Measurements from ENCODE around the gene EFNA1. TPM values are rescaled to one million over a fixed set of nuclear protein-coding genes. Genes with fewer than 3 reads are reported as not detected.

EFNA1 gene
- total and polyA plus RNA-seq, 2 of the 13 experiments (the other 11 are each of a cell fraction or from before 2014, with no cell fraction given), result 81.8 to 874 TPM

DNA sequence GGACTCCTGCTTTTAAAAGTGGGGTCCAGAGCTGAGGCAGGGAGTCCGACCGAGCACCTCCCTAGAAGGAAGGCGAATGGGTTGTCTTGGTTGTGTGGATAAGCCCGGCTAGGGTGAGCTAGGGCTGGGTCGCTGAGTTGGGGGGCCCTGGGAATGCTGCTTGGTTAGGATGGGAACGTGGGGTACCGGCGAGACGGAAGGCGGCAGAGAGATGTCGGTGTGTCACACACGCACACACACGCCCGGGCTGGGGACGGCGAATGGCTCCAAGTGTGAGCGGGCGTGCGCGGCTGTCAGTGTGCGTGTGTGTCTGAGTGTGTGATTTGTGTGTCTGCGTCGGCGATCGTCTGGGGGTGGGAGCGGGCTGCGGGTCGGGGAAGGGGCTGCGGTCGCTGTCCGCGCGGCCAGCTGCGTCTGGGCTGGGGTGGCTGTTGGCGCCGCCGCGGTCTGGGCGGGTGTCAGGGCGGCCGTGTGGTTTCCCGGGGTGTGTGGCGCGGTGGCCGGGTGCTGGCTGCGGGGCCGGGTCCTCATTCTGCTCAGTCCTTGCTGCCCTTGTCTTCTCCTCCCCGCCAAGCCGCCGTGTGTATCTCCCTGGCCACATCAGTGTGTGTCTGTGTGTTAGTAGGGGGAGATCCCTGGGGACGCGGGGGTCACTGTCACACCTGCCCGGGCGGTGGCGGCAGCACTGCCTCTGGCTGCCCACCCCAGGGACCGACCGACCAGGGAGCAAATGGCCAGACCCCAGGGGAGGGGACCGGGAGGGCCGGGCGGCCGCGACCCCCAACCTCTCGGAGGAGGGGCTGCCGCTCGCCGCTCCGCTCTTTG lies 48.0 kb upstream of the EFNA1 start (continued):
- TF ChIP-seq, protein P1, sequence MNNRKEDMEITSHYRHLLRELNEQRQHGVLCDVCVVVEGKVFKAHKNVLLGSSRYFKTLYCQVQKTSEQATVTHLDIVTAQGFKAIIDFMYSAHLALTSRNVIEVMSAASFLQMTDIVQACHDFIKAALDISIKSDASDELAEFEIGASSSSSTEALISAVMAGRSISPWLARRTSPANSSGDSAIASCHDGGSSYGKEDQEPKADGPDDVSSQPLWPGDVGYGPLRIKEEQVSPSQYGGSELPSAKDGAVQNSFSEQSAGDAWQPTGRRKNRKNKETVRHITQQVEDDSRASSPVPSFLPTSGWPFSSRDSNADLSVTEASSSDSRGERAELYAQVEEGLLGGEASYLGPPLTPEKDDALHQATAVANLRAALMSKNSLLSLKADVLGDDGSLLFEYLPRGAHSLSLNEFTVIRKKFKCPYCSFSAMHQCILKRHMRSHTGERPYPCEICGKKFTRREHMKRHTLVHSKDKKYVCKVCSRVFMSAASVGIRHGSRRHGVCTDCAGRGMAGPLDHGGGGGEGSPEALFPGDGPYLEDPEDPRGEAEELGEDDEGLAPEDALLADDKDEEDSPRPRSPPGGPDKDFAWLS (CRISPR knock-in tag; IDR thresholded peaks at IDR 0.05; ENCODE audit: borderline replicate concordance), result no peak

DNA sequence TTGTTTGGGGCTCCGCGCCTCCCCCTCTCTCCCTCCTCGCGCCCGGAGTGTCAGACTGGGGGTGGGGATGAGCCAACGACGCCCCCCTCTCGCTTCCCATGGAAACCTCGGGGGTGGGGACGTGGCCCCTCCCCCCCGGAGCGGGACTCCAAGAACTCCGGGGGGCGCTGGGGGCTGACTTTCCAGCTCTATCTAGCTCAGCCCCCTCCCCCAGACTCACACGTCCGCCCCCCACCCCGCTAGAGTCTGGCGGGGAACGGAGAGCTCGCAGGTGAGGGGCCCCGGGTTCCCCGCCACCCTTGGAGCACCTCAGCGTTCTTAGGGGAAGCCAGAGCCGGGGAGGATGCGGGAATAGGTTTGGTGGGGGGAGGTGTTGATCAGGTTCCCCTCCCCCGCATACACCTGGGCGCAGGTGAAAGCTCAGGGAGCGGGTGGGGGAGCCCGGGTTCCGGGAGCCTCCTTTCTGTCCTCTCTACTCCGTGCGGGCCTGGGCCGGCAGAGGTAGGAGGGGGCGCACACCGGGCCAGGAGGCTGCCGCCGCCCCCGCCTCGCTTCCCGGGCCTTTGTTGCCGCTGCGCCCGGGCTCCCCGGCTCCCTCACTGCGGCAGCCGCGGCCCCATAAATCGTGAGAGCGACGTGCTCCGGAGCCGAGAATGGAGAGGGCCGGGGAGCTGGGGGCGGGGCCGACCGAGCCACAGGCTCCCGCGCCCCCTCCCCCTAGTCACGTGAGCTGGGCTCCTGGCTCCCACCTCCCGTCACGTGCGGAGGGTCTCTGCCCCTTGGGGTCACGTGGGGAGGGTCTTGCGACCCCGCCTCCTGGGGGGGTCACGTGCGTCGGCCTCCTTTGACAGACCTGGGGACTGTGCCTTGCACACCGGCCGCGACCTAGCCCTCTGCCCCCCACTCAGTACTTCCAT lies 47.1 kb upstream of the EFNA1 start:
- no peak for ATAC-seq
- no peak overlapping the region for H2AFZ ChIP-seq (ENCODE audit: low read length)
- POLR2A ChIA-PET, result interaction anchor here (1.0 to 1.3 kb wide), 3 partner anchors 10 to 18 kb away, joined by 3 to 4 read pairs (median 3); no protein-coding TSS in a partner anchor
- TF ChIP-seq, protein P2, sequence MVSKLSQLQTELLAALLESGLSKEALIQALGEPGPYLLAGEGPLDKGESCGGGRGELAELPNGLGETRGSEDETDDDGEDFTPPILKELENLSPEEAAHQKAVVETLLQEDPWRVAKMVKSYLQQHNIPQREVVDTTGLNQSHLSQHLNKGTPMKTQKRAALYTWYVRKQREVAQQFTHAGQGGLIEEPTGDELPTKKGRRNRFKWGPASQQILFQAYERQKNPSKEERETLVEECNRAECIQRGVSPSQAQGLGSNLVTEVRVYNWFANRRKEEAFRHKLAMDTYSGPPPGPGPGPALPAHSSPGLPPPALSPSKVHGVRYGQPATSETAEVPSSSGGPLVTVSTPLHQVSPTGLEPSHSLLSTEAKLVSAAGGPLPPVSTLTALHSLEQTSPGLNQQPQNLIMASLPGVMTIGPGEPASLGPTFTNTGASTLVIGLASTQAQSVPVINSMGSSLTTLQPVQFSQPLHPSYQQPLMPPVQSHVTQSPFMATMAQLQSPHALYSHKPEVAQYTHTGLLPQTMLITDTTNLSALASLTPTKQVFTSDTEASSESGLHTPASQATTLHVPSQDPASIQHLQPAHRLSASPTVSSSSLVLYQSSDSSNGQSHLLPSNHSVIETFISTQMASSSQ (IDR thresholded peaks at IDR 0.05; ENCODE audit: low read depth), result no peak
- TF ChIP-seq, protein P2 (CRISPR knock-in tag; IDR thresholded peaks at IDR 0.05; ENCODE audit: borderline replicate concordance), result no peak
- no peak for TF ChIP-seq SOX6 (IDR thresholded peaks at IDR 0.05)
- TF ChIP-seq SOX6 (CRISPR knock-in tag; IDR thresholded peaks at IDR 0.05), result 0 out of 2 replicates have a peak, but pooled peaks have one; percentile 26
- TF ChIP-seq FOXP1 (IDR thresholded peaks at IDR 0.05), result no peak
- no peak for TF ChIP-seq FOXP1 (CRISPR knock-in tag; IDR thresholded peaks at IDR 0.05)
- TF ChIP-seq, protein P3, sequence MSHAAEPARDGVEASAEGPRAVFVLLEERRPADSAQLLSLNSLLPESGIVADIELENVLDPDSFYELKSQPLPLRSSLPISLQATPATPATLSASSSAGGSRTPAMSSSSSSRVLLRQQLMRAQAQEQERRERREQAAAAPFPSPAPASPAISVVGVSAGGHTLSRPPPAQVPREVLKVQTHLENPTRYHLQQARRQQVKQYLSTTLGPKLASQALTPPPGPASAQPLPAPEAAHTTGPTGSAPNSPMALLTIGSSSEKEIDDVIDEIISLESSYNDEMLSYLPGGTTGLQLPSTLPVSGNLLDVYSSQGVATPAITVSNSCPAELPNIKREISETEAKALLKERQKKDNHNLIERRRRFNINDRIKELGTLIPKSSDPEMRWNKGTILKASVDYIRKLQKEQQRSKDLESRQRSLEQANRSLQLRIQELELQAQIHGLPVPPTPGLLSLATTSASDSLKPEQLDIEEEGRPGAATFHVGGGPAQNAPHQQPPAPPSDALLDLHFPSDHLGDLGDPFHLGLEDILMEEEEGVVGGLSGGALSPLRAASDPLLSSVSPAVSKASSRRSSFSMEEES (CRISPR knock-in tag; IDR thresholded peaks at IDR 0.05), result 0 out of 2 replicates have a peak, but pooled peaks have one; percentile 42
- TF ChIP-seq ATF7-NPFF (CRISPR knock-in tag; IDR thresholded peaks at IDR 0.05; ENCODE audit: low read depth), result 0 out of 2 replicates have a peak, but pooled peaks have one; percentile 42
- no peak for TF ChIP-seq SIX4 (CRISPR knock-in tag; IDR thresholded peaks at IDR 0.05)
- TF ChIP-seq RAD51 (IDR thresholded peaks at IDR 0.05; ENCODE audit: borderline replicate concordance), result peak; percentile 46
- TF ChIP-seq MED13 (CRISPR knock-in tag; IDR thresholded peaks at IDR 0.05), result no peak
- TF ChIP-seq SRSF4 (IDR thresholded peaks at IDR 0.05; ENCODE audit: low read depth, low read length, poor library complexity, severe bottlenecking), result no peak

More for the DNA sequence above, 47.1 kb upstream of the EFNA1 start:
- whole genome bisulfite sequencing (ENCODE audit: low lambda C conversion rate), result 0% methylated on average over 2 of the region's 71 CpGs
- Histone ChIP-seq H3K4me3 (replicated peaks in 1 of 3; ENCODE audit: insufficient read depth in 1 of 3, low read depth in 2 of 3, low read length in 3 of 3) (peak overlapping the region; percentile 48 to 70 (median 50); a peak in 5 of 6 replicates), H3K79me2 (ENCODE audit: insufficient read depth, low read length) (no peaks in the 10 kb centered on the region), H3K36me3 (replicated peaks in 1 of 2; ENCODE audit: control insufficient read depth in 1 of 2, insufficient read depth in 2 of 2, low read length in 2 of 2) (no peaks in the 10 kb centered on the region), H3K9me3 (ENCODE audit: low read length) (no peaks in the 10 kb centered on the region), H4K20me1 (ENCODE audit: insufficient read depth, low read length) (peaks cover 4% of the 10 kb centered on the region; the same call in 1 of the 2 replicates), H3K27ac (ENCODE audit: extremely low read length, insufficient read depth, low read length) (no peak overlapping the region), H3K9ac (ENCODE audit: insufficient read depth, low read depth, low read length) (0 out of 2 replicates have a peak overlapping the region, but pooled peaks have one; percentile 17), H3K4me2 (ENCODE audit: low read depth, low read length) (peak overlapping the region; percentile 90), H3K27me3 (ENCODE audit: control insufficient read depth in 1 of 2, insufficient read depth in 2 of 2, low read length in 2 of 2) (peaks cover 27 to 84% of the 10 kb centered on the region in 2 experiments), H3K4me1 (ENCODE audit: insufficient read depth, low read length) (peaks cover 70% of the 10 kb centered on the region)
- no peak for DNase-seq (ENCODE audit: low spot score)
- no TSS peak for BruUV-seq (replicated peaks)
- no peak for FAIRE-seq
- in situ Hi-C loops (cut with HindIII; ENCODE audit: extremely low pct_ligation_motif_present, low pct_unique_long_range_greater_than_20kb), result no loop called here
- intact Hi-C loops (cut with micrococcal nuclease; ENCODE audit: unreplicated experiment), result loop anchor here (5.0 to 10.0 kb wide), 2 partner anchors 33 to 176 kb away; no protein-coding TSS in a partner anchor
- CTCF ChIA-PET (ENCODE audit: low intra/inter-chr PET ratio, low total read pairs), result no interaction called here

All from HepG2 (cell line).